Measurements from ENCODE around the gene CLEC10A.
"Not testable (repeated sequence)": the region's sequence is repeated elsewhere in the genome, so short reads cannot be mapped to it uniquely, and the experiment has no call there.

DNA sequence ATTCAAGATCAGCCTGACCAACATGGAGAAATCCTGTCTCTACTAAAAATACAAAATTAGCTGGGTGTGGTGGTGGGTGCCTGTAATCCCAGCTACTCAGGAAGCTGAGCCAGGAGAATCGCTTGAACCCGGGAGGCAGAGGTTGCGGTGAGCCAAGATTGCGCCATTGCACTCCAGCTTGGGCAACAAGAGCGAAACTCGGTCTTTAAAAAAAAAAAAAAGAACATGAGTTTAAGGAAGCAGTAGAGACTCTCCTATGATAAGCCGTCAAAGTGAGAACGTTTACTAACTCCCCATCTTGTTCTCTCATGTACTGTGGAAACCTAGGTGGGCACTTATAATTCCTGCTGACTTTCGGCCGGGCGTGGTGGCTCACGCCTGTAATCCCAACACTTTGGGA lies 40.6 kb upstream of the CLEC10A start:
- not testable (repeated sequence) for TF ChIP-seq POLR2AphosphoS5, POLR2A (IDR thresholded peaks at IDR 0.05; ENCODE audit: low read depth, low read length)
